HG02642 (cell line): ENCODE measurements around the gene PRPF39.

ENCODE experiments used
- ATAC-seq: cut with Tn5 transposase; IDR thresholded peaks from one replicate; pipeline ENCODE4 v1.9.1; 2021; ENCODE audit warnings: mild to moderate bottlenecking; ENCODE audit not compliant: unreplicated experiment, poor library complexity

The PRPF39 gene, protein sequence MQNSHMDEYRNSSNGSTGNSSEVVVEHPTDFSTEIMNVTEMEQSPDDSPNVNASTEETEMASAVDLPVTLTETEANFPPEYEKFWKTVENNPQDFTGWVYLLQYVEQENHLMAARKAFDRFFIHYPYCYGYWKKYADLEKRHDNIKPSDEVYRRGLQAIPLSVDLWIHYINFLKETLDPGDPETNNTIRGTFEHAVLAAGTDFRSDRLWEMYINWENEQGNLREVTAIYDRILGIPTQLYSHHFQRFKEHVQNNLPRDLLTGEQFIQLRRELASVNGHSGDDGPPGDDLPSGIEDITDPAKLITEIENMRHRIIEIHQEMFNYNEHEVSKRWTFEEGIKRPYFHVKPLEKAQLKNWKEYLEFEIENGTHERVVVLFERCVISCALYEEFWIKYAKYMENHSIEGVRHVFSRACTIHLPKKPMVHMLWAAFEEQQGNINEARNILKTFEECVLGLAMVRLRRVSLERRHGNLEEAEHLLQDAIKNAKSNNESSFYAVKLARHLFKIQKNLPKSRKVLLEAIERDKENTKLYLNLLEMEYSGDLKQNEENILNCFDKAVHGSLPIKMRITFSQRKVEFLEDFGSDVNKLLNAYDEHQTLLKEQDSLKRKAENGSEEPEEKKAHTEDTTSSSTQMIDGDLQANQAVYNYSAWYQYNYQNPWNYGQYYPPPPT

DNA sequence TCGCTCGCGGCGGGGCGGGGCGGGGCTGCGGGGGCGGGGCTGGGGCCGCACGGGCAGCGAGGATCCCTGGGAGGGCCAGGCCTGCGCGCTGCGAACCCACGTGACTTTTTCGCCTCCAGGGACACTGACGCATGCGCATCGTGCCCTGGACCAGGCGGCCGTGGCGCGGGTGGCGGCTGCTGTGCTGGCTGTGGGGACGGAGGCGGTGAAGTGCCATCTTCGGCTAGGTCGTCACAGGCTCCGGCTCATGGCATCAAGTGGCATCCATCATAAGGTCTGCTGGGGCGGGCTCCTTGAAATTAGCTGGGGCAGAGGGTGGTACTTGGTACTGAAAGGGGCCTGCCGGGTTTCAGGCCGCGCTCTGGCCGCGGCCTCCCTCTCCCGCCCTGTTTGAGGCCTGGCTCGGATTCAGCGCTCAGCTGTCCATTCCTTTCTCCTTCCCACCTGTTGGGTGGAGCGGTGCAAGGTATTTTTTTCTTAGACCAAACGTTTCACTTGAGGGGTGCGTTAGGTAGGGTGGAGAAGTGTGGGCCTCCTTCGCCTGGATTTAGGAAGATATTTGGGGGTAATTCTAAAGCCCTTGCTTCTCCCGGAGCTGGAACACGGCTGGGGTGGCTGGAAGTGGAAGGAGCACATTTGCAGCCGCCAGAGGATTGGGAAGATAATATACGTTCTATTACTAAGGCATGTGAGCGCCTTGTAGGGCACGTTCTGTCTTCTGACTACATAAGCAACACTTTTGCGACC is at the start of gene PRPF39:
Gene PRPF39 (plus strand): TSS at position 141 of the 747 bp plus-strand sequence. CDS start 11,124 bp downstream, outside the sequence.
- peak; percentile 98 for ATAC-seq

GRCh38 chr14:45034730-45035129 is 49.2 kb upstream of the PRPF39 start:
- no peak for ATAC-seq

- no peak for ATAC-seq
These were observed 45.7 kb upstream of the PRPF39 start for GRCh38 chr14:45038256-45038655.

GRCh38 chr14:45038865-45039264 is 45.1 kb upstream of the PRPF39 start:
- no peak for ATAC-seq

GRCh38 chr14:45039390-45039789 is 44.5 kb upstream of the PRPF39 start:
- ATAC-seq: no peak

- ATAC-seq: no peak
These were observed 42.3 kb upstream of the PRPF39 start for GRCh38 chr14:45041641-45042040.

- no peak for ATAC-seq
These were observed 39.3 kb upstream of the PRPF39 start for GRCh38 chr14:45044638-45045037.

DNA sequence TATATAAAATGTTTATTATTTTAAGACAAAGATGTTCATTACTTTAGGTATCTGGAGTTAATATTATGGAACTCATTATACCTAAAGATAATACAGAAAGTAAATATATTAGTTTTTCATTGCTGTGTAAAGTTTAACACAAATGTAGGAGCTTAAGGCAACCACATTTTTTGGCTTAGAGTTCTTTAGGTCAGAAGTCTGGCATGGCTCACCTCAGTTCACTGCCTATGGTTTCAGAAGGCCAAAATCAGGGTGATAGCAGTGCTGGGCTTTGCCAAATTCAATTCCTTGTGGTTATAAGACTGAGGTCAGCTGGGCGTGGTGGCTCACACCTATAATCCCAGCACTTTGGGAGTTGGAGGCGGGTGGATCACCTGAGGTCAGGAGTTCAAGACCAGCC is 35.5 kb upstream of the PRPF39 start:
- ATAC-seq: no peak

DNA sequence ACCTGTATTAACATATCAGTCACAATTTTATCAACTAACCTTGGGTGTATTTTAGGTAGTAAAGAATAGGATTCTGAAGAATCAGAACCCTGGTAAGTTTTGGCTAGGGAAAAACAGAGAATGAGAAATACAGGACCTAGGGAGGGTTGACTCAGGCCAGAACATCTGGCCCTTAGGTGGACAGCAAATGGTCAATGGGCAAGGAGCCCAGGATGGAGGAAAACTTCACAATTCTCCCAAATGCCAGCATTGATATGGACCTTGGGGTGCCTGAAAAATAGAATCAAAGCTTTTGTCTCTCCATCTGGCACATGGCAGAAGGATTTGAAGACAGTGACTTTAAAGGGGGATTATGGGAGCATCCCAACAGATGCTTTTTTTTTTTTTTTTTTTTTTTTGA is 32.7 kb upstream of the PRPF39 start:
- ATAC-seq: no peak

DNA sequence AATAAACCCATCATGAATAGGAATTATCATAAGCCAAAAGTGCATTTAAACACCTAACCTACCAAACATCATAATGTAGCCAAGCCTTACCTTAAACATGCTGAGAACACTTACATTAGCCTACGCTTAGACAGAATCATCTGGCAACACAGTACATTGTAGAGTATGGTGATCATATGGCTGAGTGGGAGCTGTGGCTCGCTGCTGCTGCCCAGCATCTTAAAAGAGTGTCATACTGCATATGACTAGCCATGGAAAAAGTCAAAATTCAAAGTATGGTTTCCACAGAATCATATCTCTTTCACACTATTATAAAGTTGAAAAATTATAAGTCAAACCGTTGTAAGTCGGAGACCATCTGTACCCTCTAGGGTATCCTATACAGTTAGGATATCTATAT is 32.0 kb upstream of the PRPF39 start:
- ATAC-seq: no peak

DNA sequence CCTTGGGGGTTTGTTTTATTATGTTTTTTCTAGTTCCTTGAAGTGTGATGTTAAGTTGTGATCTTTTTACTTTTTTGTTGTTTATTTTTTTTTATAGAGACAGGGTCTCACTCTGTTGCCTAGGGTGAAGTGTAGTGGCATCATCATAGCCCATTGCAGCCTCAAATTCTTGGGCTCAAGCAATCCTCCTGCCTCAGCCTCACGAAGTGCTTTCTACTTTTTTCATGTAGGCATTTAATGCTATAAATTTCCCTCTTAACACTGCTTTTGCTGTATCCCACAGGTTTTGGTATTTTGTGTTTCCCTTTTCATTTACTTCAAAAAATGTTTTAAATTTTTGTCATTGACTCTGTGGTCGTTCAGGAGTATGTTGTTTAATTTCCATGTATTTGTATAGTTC is 26.6 kb upstream of the PRPF39 start:
- ATAC-seq: no peak

GRCh38 chr14:45057881-45058364 is 26.0 kb upstream of the PRPF39 start:
- ATAC-seq: no peak

GRCh38 chr14:45060551-45060950 is 23.4 kb upstream of the PRPF39 start:
- ATAC-seq: no peak

GRCh38 chr14:45065540-45065939 is 18.4 kb upstream of the PRPF39 start:
- no peak for ATAC-seq

DNA sequence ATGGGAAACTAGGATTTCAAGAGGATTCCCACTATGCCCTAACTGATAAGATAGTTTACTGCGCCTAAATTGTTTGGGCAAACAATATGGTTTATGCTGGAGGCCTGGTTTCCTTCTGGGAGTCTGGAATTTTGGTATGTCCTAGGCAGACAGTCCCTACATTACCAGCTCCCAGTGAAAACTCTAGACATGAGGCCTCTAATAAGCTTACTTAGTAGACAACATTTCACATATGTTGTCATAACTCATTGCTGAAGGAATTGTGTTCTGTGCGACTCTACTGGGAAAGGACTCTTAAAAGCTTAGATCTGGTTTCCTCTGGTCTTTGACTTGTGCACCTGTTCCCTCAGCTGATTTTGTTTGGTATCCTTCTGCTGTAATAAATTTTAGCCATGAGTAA is 18.0 kb upstream of the PRPF39 start:
- no peak for ATAC-seq

DNA sequence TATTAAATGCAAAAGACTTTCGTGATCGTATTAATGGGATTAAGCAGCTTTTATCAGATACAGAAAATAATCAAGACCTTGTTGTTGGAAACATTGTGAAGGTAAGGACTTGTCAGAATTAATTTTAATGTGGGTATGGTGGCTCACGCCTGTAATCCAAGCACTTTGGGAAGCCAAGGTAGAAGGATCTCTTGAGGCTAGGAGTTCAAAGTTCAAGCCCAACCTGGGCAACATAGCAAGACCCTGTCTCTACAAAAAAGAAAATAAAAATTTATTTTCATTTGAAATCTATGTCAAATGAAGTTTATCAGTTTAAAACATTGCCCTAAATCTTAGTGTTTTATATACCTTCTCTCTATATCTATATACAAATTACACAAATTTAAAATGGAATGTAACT is 17.2 kb upstream of the PRPF39 start:
- ATAC-seq: no peak

DNA sequence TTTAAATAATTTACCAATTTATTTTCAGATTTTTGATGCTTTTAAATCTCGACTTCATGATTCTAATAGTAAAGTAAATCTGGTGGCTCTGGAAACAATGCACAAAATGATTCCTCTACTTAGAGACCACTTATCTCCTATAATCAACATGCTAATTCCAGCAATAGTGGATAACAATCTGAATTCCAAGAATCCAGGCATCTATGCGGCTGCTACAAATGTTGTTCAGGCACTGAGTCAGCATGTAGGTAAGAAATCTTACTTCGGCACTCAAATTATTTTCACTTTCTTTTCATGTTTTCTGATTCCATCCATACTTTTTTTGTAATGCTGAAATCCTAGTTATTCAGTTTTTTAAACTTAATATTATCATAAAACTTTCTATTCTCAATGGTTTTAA is 15.5 kb upstream of the PRPF39 start:
- ATAC-seq: no peak

- ATAC-seq: no peak
These were observed 13.7 kb upstream of the PRPF39 start for GRCh38 chr14:45070215-45070614.

DNA sequence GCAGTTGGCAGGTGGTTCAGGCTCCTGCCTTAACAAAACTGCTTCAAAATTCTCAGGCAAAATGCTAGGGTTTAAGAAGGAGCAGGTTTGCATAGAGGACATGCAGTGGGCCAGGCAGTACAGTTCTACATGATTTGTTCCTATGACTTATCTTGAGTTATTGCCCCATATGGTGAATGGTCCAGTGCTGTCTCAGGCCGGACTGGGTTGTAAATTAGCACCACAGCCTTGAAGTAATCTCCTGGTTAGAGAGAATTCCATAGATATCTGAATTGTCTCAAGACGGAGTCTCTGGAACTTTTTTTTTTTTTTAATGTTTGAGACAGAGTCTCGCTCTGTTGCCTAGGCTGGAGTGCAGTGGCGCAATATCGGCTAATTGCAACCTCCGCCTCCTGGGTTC is 11.8 kb upstream of the PRPF39 start:
- ATAC-seq: no peak

DNA sequence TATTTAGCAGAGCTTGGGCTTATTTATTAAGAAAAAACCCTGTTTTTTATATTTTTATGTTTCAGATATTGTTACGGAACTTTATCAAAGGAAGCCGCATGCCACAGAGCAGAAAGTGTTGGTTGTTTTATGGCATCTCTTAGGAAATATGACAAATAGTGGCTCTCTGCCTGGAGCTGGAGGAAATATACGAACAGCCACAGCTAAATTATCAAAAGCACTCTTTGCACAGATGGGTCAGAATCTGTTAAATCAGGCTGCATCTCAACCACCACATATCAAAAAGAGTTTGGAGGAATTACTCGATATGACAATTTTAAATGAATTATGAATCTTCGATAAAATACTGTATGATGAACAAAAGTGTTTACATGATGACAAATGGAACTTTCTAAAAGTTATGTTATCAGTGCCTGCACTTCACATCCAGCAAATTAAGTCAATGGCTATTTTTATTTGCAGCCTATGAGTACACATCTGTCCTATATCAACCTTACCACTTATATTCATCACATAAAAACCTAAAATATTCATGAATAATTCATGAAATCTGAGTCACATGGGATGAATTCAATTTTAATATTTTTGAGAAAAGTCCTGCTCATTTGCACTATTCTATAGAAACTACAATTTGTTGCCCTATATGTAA is 10.6 kb upstream of the PRPF39 start:
- no peak for ATAC-seq

GRCh38 chr14:45078323-45078722 is 5.6 kb upstream of the PRPF39 start:
- ATAC-seq: no peak
